DND-41 (cell line): ENCODE results near the gene DPH3.
"Not testable (repeated sequence)": the region's sequence is repeated elsewhere in the genome, so short reads cannot be mapped to it uniquely, and the experiment has no call there.

Experiments
- ATAC-seq: fragments of 200-7000 bp; cut with Tn5 transposase; 3 replicates; pipeline ENCODE4 v1.9.1; 2021; ENCODE audit warnings: low read depth; ENCODE audit not compliant: insufficient read depth
- DNase-seq: peaks from one replicate; pipeline ENCODE4 v3.0.0-alpha.2; 2020
- H2AFZ ChIP-seq: 2 replicates; pipeline ENCODE4 v1.6.0; 2012; ENCODE audit warnings: low read depth, low read length
- H3K27ac ChIP-seq: 2 replicates; pipeline ENCODE4 v1.5.1; 2012; ENCODE audit warnings: low read length, inconsistent platforms
- H3K27me3 ChIP-seq: fragments of 200-600 bp; sonication (generic); 2 replicates; pipeline ENCODE4 v1.6.0; 2012; ENCODE audit warnings: low read length, mild to moderate bottlenecking, inconsistent platforms; ENCODE audit not compliant: insufficient read depth, poor library complexity
- H3K36me3 ChIP-seq: 2 replicates; pipeline ENCODE4 v1.5.1; 2012; ENCODE audit warnings: low read length, inconsistent platforms; ENCODE audit not compliant: insufficient read depth
- H3K4me1 ChIP-seq: 2 replicates; pipeline ENCODE4 v1.5.1; 2012; ENCODE audit warnings: mild to moderate bottlenecking, low read length; ENCODE audit not compliant: insufficient read depth
- H3K4me2 ChIP-seq: 2 replicates; pipeline ENCODE4 v1.6.0; 2012; ENCODE audit warnings: mild to moderate bottlenecking, moderate library complexity, low read length, inconsistent platforms; ENCODE audit not compliant: insufficient read depth
- H3K4me3 ChIP-seq, 2 experiments: fragments of 200-600 bp in 1 of 2; shearing (Covaris generic) in 1 of 2; 2 replicates each; pipeline ENCODE4 v1.5.1; 2012 to 2016; ENCODE audit warnings: inconsistent platforms in 2 of 2, low read length in 2 of 2, mild to moderate bottlenecking in 2 of 2, low read depth in 1 of 2, moderate library complexity in 1 of 2
- H3K79me2 ChIP-seq: 2 replicates; pipeline ENCODE4 v1.6.0; 2012; ENCODE audit warnings: low read length, inconsistent platforms; ENCODE audit not compliant: insufficient read depth
- H3K9ac ChIP-seq: 2 replicates; pipeline ENCODE4 v1.6.0; 2012; ENCODE audit warnings: low read depth, mild to moderate bottlenecking, inconsistent platforms, low read length, moderate library complexity
- H3K9me3 ChIP-seq: 2 replicates; pipeline ENCODE4 v1.5.1; 2012; ENCODE audit warnings: low read length, moderate library complexity, mild to moderate bottlenecking, inconsistent platforms; ENCODE audit not compliant: insufficient read depth, severe bottlenecking
- H4K20me1 ChIP-seq: 2 replicates; pipeline ENCODE4 v1.6.0; 2012; ENCODE audit warnings: low read length; ENCODE audit not compliant: insufficient read depth
- EZH2 ChIP-seq: IDR thresholded peaks from 3 replicates; pipeline ENCODE4 v1.6.1; 2012; ENCODE audit warnings: borderline replicate concordance, low read depth, mild to moderate bottlenecking, moderate library complexity, low read length, inconsistent platforms; ENCODE audit not compliant: severe bottlenecking
- TF ChIP-seq, protein P1 (sequence below): IDR thresholded peaks from 2 replicates; pipeline ENCODE4 v1.5.1; 2012; ENCODE audit warnings: borderline replicate concordance, low read length, moderate library complexity, mild to moderate bottlenecking; ENCODE audit not compliant: poor library complexity, severe bottlenecking; ENCODE audit errors: extremely low read depth

DPH3 gene

DNA sequence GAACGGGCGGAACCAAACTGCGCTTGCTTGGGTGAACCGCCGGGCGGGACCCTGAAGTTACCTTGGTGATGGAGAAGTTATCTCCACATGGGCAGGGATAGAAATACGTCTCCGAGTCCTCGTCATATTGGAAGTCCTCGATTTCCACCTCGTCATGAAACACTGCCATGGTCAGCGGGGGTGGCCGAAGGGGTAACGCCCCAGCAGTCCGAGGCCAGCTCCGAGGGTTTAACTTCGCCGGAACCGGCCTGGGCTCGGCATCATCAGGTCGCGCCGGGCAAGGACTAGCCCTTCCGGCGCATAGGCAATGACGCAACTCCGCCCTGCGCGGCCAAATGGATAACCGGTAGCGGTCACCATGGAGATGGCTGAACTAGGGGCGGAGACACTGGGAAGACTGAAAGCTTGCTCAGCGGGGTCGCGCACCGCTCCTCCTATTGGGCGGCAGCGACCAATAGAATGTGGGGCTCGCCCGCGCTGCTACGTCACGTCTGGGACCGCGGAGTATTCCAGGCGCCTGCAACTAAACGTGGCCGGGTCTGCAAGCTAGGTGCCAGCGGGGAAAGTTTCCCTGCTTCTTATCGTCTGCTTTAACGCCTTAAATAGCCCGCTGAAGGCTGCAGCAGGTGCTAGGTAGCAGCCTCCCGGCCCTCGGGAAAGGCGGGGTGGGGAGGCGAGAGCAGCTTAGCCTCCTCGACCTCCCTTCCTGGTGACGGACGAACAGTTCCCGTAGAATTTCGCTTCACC is at the start of gene DPH3, which contains the start of gene OXNAD1:
Gene DPH3 (minus strand): TSS at position 236 of the 747 bp plus-strand sequence. CDS start 67 bp downstream, at position 169.
Gene OXNAD1 (plus strand): TSS at position 505 of the 747 bp plus-strand sequence. CDS start 5,741 bp downstream, outside the sequence.
- TF ChIP-seq, protein P1, sequence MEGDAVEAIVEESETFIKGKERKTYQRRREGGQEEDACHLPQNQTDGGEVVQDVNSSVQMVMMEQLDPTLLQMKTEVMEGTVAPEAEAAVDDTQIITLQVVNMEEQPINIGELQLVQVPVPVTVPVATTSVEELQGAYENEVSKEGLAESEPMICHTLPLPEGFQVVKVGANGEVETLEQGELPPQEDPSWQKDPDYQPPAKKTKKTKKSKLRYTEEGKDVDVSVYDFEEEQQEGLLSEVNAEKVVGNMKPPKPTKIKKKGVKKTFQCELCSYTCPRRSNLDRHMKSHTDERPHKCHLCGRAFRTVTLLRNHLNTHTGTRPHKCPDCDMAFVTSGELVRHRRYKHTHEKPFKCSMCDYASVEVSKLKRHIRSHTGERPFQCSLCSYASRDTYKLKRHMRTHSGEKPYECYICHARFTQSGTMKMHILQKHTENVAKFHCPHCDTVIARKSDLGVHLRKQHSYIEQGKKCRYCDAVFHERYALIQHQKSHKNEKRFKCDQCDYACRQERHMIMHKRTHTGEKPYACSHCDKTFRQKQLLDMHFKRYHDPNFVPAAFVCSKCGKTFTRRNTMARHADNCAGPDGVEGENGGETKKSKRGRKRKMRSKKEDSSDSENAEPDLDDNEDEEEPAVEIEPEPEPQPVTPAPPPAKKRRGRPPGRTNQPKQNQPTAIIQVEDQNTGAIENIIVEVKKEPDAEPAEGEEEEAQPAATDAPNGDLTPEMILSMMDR = no peak
- no peak for TF ChIP-seq EZH2
- Histone ChIP-seq H3K9ac (peak within 1 kb of the TSS; percentile 75), H3K4me1 (peaks cover 52% of the 10 kb centered on the region), H3K36me3 (peaks cover 33% of the 10 kb centered on the region; the same call in 1 of the 2 replicates), H3K9me3 (no peaks in the 10 kb centered on the region), H3K4me3 (peak within 1 kb of the TSS; percentile 81 to 86), H3K79me2 (peaks cover 86% of the 10 kb centered on the region), H3K27ac (peak within 1 kb of the TSS; percentile 91), H4K20me1 (peaks cover 6% of the 10 kb centered on the region; the same call in 1 of the 2 replicates), H3K4me2 (peak within 1 kb of the TSS; percentile 80), H2AFZ (peak within 1 kb of the TSS; percentile 91), H3K27me3 (no peaks in the 10 kb centered on the region)
- peak; percentile 98 for ATAC-seq
- DNase-seq = peak; percentile 99

DNA sequence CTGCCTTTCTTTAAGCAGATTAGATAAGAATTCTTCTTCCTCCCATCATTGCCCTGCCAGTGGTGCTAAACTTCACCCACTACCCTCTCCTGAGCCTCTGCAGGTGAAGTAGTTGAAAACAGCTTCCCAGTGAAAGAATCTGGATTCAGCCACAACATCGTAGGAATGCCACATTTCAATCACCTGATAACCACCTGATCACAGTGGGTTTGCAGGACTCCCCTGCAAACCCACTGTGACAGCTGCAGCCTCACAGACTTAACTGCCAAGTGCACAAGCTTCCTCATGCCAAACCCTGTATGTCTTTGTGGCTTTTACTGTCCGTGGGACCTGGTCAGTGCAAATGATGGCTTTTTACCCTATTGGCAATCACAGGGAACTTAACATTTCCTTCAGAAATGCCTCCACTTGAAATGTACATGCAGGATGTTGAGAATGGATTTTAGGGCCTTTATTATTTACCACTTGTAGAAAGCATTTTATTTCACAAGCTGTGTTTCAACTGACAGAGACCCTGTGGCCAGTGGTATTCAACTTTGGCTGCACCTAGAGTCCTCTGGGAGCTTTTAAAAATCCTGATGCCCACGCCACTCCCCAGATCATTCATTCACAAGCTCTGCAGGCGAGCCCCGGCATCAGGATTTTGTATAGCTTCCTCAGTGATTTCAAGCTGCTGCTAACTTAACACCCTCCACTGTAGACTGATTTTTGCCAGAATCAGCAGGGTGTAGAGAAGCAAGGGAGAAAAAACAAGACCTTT is 49.3 kb upstream of the DPH3 start:
- Histone ChIP-seq H3K4me2 (peak overlapping the region; percentile 20; the same call in 1 of the 2 replicates), H3K9me3 (no peaks in the 10 kb centered on the region), H3K27ac (peak overlapping the region; percentile 93), H3K4me3 (no peak overlapping the region), H3K4me1 (peaks cover 91% of the 10 kb centered on the region), H2AFZ (no peak overlapping the region), H3K27me3 (no peaks in the 10 kb centered on the region), H4K20me1 (no peaks in the 10 kb centered on the region), H3K9ac (peak overlapping the region; percentile 48), H3K36me3 (peaks cover 52% of the 10 kb centered on the region), H3K79me2 (peaks cover 50% of the 10 kb centered on the region)
- ATAC-seq (peak; percentile 31), DNase-seq (peak; percentile 68)
- no peak for TF ChIP-seq EZH2
- TF ChIP-seq, protein P1 = no peak

DNA sequence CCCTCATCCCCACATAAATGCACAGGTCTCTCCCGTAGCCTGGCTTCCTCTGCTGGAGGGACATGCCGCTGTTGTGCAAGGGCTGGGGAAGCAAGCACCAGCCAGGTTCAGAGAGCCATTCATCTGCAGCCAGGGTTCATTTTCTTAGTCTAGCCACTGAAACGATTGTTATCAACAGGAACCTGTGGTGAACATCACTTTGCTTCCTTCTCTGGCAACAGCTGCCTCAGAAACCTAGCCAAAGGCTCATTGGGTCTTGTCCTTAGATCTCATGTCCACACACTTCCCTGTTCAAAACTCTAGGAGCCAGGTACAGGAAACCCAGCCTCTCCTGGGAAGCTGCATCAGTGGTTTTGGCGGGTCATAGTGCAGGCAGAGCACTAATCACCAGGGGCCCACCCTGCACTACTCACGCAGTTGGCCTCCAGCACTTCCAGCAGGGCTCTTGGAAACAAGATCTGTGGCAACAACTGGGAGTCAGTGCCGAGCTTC is 47.3 kb upstream of the DPH3 start:
- Histone ChIP-seq H3K27ac (peak overlapping the region; percentile 93), H3K36me3 (peaks cover 44% of the 10 kb centered on the region), H3K9me3 (no peaks in the 10 kb centered on the region), H3K79me2 (peaks cover 51% of the 10 kb centered on the region), H3K4me1 (peaks cover 94% of the 10 kb centered on the region), H3K4me3 (peak overlapping the region in 1 of 2 experiments; percentile 10; a peak in 1 of 4 replicates), H3K9ac (peak overlapping the region; percentile 51), H3K27me3 (no peaks in the 10 kb centered on the region), H3K4me2 (peak overlapping the region; percentile 51), H2AFZ (no peak overlapping the region), H4K20me1 (no peaks in the 10 kb centered on the region)
- DNase-seq = peak; percentile 86
- TF ChIP-seq, protein P1 = peak; percentile 3
- TF ChIP-seq EZH2 = no peak
- ATAC-seq = peak; percentile 81

DNA sequence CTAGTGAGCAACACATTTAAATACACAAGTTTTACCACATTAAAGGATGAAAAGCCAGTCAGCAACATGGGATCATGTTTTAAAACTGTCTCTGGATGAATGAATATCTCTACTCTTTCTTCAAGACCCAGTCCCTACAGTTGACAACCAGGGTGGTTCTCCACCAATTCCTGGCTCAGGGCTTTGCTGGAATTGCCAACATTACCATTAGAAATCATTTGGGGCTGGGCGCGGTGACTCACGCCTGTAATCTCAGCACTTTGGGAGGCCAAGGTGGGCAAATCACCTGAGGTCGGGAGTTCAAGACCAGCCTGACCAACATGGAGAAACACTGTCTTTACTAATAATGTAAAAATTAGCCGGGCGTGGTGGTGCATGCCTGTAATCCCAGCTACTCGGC is 45.7 kb upstream of the DPH3 start:
- not testable (repeated sequence) for DNase-seq, ATAC-seq, H3K9me3 ChIP-seq, H3K27me3 ChIP-seq, H3K4me3 ChIP-seq, H4K20me1 ChIP-seq, H2AFZ ChIP-seq
- Histone ChIP-seq H3K4me1 (peaks cover 98% of the 10 kb centered on the region), H3K27ac (peak overlapping the region; percentile 87), H3K9ac (peak overlapping the region; percentile 35), H3K4me2 (peak overlapping the region; percentile 41), H3K36me3 (peaks cover 43% of the 10 kb centered on the region), H3K79me2 (peaks cover 51% of the 10 kb centered on the region)
